ENCODE results near the gene OPTC. TPM values are rescaled to one million over a fixed set of nuclear protein-coding genes. Genes with fewer than 3 reads are reported as not detected.
A peak's percentile ranks its signal among the peaks of the same experiment; 100 is the strongest.

The OPTC gene
- total and polyA plus RNA-seq, 9 donors: 0.08 TPM; not detected in 8

- H3K4me3 ChIP-seq: no peak overlapping the region
- TF ChIP-seq CTCF (IDR thresholded peaks at IDR 0.05): no peak
- TF ChIP-seq POLR2A (IDR thresholded peaks at IDR 0.05): no peak
- no peak for TF ChIP-seq EP300 (IDR thresholded peaks at IDR 0.05)
- H3K4me1 ChIP-seq (ENCODE audit: insufficient read depth): peaks cover 2% of the 10 kb centered on the region
- no peaks in the 10 kb centered on the region for H3K27me3 ChIP-seq
- 80 to 85% (median 83%) methylated on average over 6 of the region's 6 CpGs for WGBS, 3 donors
- H3K36me3 ChIP-seq: no peaks in the 10 kb centered on the region
- intact Hi-C loops (cut with DNase I): no loop called here
- H3K27ac ChIP-seq: no peak overlapping the region
- H3K9me3 ChIP-seq: no peaks in the 10 kb centered on the region
- DNase-seq: no peak
Measured at GRCh38 chr1:203528976-203529835, 35.3 kb downstream of the OPTC start.

GRCh38 chr1:203531063-203531462 is 37.1 kb downstream of the OPTC start:
- H3K27me3 ChIP-seq: no peaks in the 10 kb centered on the region
- no peak overlapping the region for H3K4me3 ChIP-seq
- H3K36me3 ChIP-seq: no peaks in the 10 kb centered on the region
- WGBS, 3 donors: 85 to 89% (median 88%) methylated on average over 3 of the region's 3 CpGs
- peaks cover 1% of the 10 kb centered on the region for H3K4me1 ChIP-seq (ENCODE audit: insufficient read depth)
- intact Hi-C loops (cut with DNase I): no loop called here
- TF ChIP-seq CTCF (IDR thresholded peaks at IDR 0.05): no peak
- no peak for TF ChIP-seq EP300 (IDR thresholded peaks at IDR 0.05)
- no peak for TF ChIP-seq POLR2A (IDR thresholded peaks at IDR 0.05)
- no peaks in the 10 kb centered on the region for H3K9me3 ChIP-seq
- H3K27ac ChIP-seq: no peak overlapping the region
- no peak for DNase-seq

GRCh38 chr1:203534012-203534411 is 40.1 kb downstream of the OPTC start:
- H3K27ac ChIP-seq: no peak overlapping the region
- DNase-seq: no peak

GRCh38 chr1:203534526-203534925 is 40.6 kb downstream of the OPTC start:
- peak in 4 of 5 donors; percentile 39 to 79 (median 75) for DNase-seq
- no peak for TF ChIP-seq POLR2A (IDR thresholded peaks at IDR 0.05)
- H3K27ac ChIP-seq: peak overlapping the region in 1 of 2 donors; percentile 29
- no peaks in the 10 kb centered on the region for H3K9me3 ChIP-seq
- intact Hi-C loops (cut with DNase I): no loop called here
- no peaks in the 10 kb centered on the region for H3K36me3 ChIP-seq
- no peaks in the 10 kb centered on the region for H3K27me3 ChIP-seq
- 28 to 50% (median 44%) methylated on average over 3 of the region's 3 CpGs for WGBS, 3 donors
- H3K4me3 ChIP-seq: no peak overlapping the region
- H3K4me1 ChIP-seq (ENCODE audit: insufficient read depth): no peaks in the 10 kb centered on the region

More at GRCh38 chr1:203534012-203534411, 40.1 kb downstream of the OPTC start:
- H3K9me3 ChIP-seq: no peaks in the 10 kb centered on the region
- H3K4me3 ChIP-seq: no peak overlapping the region
- intact Hi-C loops (cut with DNase I): no loop called here
- H3K4me1 ChIP-seq (ENCODE audit: insufficient read depth): no peaks in the 10 kb centered on the region
- no peaks in the 10 kb centered on the region for H3K27me3 ChIP-seq
- TF ChIP-seq EP300 (IDR thresholded peaks at IDR 0.05) (no peak), CTCF (IDR thresholded peaks at IDR 0.05) (no peak), POLR2A (IDR thresholded peaks at IDR 0.05) (no peak)
- H3K36me3 ChIP-seq: no peaks in the 10 kb centered on the region

- no peak for DNase-seq
- Histone ChIP-seq H3K4me3 (no peak overlapping the region), H3K36me3 (no peaks in the 10 kb centered on the region), H3K27me3 (no peaks in the 10 kb centered on the region), H3K27ac (no peak overlapping the region), H3K9me3 (no peaks in the 10 kb centered on the region), H3K4me1 (ENCODE audit: insufficient read depth) (no peaks in the 10 kb centered on the region)
- TF ChIP-seq POLR2A (IDR thresholded peaks at IDR 0.05): no peak
- TF ChIP-seq CTCF (IDR thresholded peaks at IDR 0.05): no peak
- no peak for TF ChIP-seq EP300 (IDR thresholded peaks at IDR 0.05)
- WGBS, 3 donors: 65 to 80% (median 77%) methylated on average over 2 of the region's 2 CpGs
- intact Hi-C loops (cut with DNase I): no loop called here
Measured at GRCh38 chr1:203536575-203536974, 42.6 kb downstream of the OPTC start.

Measured in ovary (tissue), 9 donors.